Fibroblast of villous mesenchyme (primary cell): Measurements from ENCODE around the gene HSD17B2. TPM values are rescaled to one million over a fixed set of nuclear protein-coding genes. Genes with fewer than 3 reads are reported as not detected.

Source experiments
- DNase-seq: peaks from one replicate; pipeline ENCODE4 v3.0.0-alpha.2; 2010; ENCODE audit warnings: low read depth
- H3K4me3 ChIP-seq: 2 replicates; pipeline ENCODE4 v1.5.1; 2011; ENCODE audit warnings: low read depth, mild to moderate bottlenecking, low read length
- total RNA-seq: library from RNA; depleted of rRNA; stranded (reverse); fragments of >200 nt; gene quantifications from 2 replicates; pipeline ENCODE4 v1.2.3, GENCODE V29; 2012
- TF ChIP-seq, protein P1 (sequence below): IDR thresholded peaks from 2 replicates; pipeline ENCODE4 v1.5.1; 2012; ENCODE audit warnings: low read depth, mild to moderate bottlenecking, low read length; ENCODE audit not compliant: insufficient read depth

Gene HSD17B2
- total RNA-seq, 1 donor, result 9.5 TPM

DNA sequence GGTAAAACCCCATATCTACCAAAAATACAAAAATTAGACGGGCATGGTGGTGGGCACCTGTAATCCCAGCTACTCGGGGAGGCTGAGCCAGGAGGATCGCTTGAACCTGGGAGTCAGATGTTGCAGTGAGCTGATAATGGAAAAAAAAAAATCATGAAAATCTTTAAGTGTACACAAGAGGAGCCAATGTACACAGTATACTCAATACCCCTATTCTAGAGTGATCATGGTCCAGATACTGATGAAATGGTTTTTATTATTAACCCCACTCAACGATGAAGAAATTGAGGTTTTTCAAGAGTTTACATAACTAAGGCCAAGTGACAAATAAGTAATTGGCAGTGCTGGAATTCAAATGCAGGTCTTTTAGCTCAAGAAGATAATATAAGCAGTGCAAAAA lies 11.5 kb downstream of the HSD17B2 start:
- H3K4me3 ChIP-seq, result no peak overlapping the region
- DNase-seq, result no peak
- TF ChIP-seq, protein P1, sequence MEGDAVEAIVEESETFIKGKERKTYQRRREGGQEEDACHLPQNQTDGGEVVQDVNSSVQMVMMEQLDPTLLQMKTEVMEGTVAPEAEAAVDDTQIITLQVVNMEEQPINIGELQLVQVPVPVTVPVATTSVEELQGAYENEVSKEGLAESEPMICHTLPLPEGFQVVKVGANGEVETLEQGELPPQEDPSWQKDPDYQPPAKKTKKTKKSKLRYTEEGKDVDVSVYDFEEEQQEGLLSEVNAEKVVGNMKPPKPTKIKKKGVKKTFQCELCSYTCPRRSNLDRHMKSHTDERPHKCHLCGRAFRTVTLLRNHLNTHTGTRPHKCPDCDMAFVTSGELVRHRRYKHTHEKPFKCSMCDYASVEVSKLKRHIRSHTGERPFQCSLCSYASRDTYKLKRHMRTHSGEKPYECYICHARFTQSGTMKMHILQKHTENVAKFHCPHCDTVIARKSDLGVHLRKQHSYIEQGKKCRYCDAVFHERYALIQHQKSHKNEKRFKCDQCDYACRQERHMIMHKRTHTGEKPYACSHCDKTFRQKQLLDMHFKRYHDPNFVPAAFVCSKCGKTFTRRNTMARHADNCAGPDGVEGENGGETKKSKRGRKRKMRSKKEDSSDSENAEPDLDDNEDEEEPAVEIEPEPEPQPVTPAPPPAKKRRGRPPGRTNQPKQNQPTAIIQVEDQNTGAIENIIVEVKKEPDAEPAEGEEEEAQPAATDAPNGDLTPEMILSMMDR, result no peak

DNA sequence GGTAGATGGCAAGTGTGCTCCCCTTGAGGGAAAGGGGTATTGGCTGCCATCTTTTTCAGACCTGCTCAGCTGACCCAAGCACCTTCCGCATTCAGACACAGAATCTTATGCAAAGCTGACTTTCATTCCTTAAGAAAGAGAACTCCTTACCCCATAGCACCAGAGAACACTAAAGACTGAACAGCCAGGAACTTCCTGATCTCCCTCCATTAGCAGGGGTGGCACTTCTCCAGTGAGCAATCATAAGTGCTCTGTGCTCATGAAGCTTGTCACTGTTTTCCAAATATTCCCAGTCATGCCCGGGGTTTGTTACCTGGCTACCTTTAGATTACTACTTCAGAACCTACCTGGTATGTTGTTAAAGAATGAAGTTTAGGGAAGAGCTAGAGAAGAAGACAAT lies 11.9 kb downstream of the HSD17B2 start:
- TF ChIP-seq, protein P1, result no peak
- H3K4me3 ChIP-seq, result no peak overlapping the region
- DNase-seq, result no peak

DNA sequence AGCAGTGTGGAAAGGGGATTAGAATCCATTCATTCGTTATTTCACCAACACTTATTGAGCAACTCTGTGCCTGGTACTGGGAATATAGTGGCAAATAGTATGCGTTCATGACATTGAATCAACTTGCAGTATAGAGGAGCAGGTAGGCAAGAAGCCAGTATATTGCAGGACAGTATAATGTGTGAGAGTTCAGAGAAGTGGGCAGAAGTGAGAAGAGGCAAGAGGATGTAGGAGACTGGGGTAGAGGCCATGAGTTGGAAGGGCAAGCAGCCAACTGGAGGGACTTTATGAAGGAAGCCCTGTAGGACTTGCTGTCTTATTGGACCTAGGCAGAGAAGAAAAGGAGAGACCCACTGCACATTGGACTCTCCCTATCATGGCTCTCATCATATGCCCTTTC lies 12.3 kb downstream of the HSD17B2 start:
- no peak for DNase-seq
- H3K4me3 ChIP-seq, result no peak overlapping the region
- TF ChIP-seq, protein P1, result no peak

DNA sequence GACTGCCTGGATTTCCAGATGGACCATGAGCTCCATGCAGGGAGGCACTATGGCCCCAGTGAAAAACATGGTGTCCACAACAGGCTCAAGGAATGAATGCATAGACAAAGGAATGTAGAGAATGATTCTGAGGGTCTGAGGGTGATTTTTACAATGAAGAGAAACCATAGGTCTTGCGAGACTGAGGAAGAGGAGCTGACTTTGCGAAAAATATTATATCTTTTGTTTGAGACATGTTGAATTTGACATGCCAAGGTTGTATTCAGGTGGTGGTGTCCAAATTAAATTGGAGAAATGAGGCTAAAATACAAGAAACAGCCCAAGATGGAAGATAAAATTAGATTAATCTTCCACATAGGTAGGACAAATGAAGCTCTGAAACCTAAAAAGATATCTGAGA lies 12.7 kb downstream of the HSD17B2 start:
- TF ChIP-seq, protein P1, result no peak
- H3K4me3 ChIP-seq, result no peak overlapping the region
- no peak for DNase-seq

DNA sequence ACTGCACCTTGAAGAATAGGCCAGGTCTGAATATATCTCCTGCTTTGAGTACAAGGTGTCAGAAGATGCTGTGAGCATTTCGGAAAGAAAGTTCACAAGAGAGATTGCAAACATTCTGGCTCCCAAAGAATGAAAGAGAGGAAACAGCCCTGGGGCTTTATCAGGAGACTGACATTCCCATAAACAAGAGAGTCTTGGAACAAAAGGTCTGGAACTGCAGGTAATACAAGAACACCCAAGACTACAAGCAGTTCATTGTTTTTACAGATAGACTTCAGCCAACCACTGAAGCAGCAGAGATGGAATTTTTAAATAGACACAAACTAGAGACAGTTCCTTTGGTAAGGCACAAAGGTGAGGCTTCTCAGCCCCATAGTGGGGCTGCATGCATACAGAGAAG lies 14.4 kb downstream of the HSD17B2 start:
- no peak overlapping the region for H3K4me3 ChIP-seq
- DNase-seq, result no peak
- TF ChIP-seq, protein P1, result no peak

DNA sequence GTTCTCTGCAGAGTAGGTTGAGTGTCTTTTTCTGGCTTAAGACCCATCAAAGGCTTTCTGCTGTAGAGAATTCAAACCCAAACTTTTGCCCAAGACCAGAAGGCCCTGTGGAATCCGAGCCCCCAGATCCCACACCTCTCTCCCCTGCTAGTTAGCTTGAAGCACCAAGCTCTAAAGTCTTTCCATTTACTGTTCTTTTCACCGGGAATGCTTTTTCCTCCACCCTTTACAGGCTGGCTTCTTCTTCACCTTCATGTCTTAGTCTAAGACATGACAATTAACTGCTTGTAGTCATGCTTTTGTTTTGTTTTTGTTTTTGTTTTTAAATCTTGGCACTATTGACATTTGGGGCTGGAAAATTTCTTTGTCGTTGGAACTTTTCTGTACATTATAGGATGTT lies 15.5 kb downstream of the HSD17B2 start:
- TF ChIP-seq, protein P1, result no peak

DNA sequence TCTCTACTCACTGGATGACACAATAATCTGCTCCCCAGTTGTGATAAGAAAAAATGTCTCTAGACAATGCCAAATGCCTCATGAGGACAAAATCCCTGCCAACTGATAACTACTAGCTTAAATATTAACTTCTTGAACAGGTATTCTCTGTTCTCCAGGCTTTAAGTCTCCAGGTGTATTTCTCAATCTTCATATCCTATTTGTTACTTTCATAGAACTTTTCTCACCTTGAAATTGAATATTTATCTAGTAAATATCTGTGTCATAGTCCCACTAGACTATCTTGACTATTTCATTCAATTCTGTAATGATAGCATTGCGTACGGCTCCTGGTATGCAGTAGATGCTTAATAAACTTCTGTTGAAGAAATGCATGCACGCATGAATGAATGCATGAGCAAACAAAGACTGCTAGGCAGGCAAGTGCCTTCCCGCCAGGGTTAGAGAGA lies 15.9 kb downstream of the HSD17B2 start:
- TF ChIP-seq, protein P1, result no peak
- no peak overlapping the region for H3K4me3 ChIP-seq
- DNase-seq, result no peak

More for the DNA sequence above, 15.5 kb downstream of the HSD17B2 start:
- no peak overlapping the region for H3K4me3 ChIP-seq
- no peak for DNase-seq
